OCI-LY1 (cell line): Measurements from ENCODE around the gene MTX3.

Experiments
- CTCF ChIP-seq: fragments of 200-600 bp; sonication (generic), shearing (Covaris generic); IDR thresholded peaks from 2 replicates; pipeline ENCODE4 v1.5.1; 2017; ENCODE audit warnings: mild to moderate bottlenecking, antibody characterized with exemption, low read length, moderate library complexity, mixed read lengths
- EZH2 ChIP-seq: fragments of 200-600 bp; sonication (generic), shearing (Covaris generic); IDR thresholded peaks from 2 replicates; pipeline ENCODE4 v1.8.0; 2017; ENCODE audit warnings: borderline replicate concordance, mixed run types, mild to moderate bottlenecking, antibody characterized with exemption, low read length, moderate library complexity, mixed read lengths

GRCh38 chr5:79932510-79933504 is 58.3 kb downstream of the MTX3 start:
- no peak for TF ChIP-seq EZH2
- no peak for TF ChIP-seq CTCF
